GM13977 (cell line): ENCODE data around the gene OR52I2.

ENCODE experiments used
- DNase-seq: peaks from one replicate; pipeline ENCODE4 v3.0.0; 2012; ENCODE audit warnings: low spot score
- in situ Hi-C: fragments of 300-500 bp; cut with MboI; formaldehyde crosslinking; loops from one replicate; pipeline ENCODE4 v1.12.0; 2022; ENCODE audit warnings: low sequenced_read_pairs, low pct_unique_long_range_greater_than_20kb, mixed read lengths, inconsistent platforms; ENCODE audit not compliant: unreplicated experiment
- TF ChIP-seq, protein P1 (sequence below): IDR thresholded peaks from 2 replicates; pipeline ENCODE4 v1.5.1; 2012; ENCODE audit warnings: mild to moderate bottlenecking, control low read depth; ENCODE audit not compliant: insufficient read depth; ENCODE audit errors: extremely low read depth, missing control alignments

The OR52I2 gene

GRCh38 chr11:4619514-4619913, 38.0 kb downstream of the OR52I2 start:
- no peak for DNase-seq
- in situ Hi-C loops: no loop called here
- TF ChIP-seq, protein P1, sequence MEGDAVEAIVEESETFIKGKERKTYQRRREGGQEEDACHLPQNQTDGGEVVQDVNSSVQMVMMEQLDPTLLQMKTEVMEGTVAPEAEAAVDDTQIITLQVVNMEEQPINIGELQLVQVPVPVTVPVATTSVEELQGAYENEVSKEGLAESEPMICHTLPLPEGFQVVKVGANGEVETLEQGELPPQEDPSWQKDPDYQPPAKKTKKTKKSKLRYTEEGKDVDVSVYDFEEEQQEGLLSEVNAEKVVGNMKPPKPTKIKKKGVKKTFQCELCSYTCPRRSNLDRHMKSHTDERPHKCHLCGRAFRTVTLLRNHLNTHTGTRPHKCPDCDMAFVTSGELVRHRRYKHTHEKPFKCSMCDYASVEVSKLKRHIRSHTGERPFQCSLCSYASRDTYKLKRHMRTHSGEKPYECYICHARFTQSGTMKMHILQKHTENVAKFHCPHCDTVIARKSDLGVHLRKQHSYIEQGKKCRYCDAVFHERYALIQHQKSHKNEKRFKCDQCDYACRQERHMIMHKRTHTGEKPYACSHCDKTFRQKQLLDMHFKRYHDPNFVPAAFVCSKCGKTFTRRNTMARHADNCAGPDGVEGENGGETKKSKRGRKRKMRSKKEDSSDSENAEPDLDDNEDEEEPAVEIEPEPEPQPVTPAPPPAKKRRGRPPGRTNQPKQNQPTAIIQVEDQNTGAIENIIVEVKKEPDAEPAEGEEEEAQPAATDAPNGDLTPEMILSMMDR: no peak

DNA sequence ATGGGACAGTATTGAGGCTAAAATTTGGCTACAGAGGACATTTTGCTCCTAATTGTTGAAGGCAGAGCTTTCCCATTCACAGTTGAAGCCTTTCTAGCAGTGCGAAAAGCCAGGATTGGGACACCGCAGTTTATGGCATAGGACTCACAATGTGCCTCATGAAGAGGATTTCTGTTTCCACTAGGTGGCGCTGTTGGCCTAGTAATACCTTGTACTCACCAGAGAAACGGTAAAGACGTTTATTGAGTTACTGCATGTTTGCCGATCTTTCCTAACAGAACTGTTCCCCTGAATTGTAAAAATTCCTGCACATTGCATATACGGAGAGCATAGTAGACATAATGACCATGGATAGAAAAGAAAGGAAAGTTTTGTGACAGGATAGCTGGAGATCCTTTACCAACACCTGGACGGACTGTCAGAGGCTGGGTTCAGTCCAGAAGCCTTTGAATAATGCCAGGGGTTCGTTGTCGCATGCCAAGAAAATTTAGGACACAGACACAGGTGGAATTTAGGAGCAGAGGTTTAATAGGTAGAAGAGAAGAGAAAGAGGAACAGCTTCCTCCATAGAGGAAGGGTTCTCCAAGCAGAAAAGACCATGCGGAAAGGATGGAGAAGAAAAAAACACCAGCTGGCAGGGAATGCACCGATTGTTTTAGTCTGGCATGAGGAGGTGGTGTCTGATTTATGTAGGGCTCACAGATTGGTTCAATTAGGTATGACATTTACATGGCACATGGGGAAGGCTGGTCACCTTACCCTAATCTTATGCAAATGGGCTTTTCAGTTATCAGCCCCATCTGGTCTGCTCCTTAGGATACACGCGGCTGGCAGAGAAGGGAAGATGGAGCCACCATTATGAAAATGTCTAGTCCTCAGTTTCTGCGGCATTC, 44.9 kb downstream of the OR52I2 start:
- TF ChIP-seq, protein P1: peak; percentile 65
- DNase-seq: no peak
- in situ Hi-C loops: loop anchor here (25.0 kb wide), 1 partner anchor 361 kb away; the partner anchor contains the start of gene OR51L1

GRCh38 chr11:4636136-4636535, 54.6 kb downstream of the OR52I2 start:
- in situ Hi-C loops: loop anchor here (25.0 kb wide), 1 partner anchor 351 kb away; the partner anchor contains the start of gene OR51L1
- no peak for DNase-seq
- TF ChIP-seq, protein P1: no peak

- TF ChIP-seq, protein P1: peak; percentile 96
- in situ Hi-C loops: loop anchor here (25.0 kb wide), 1 partner anchor 350 kb away; the partner anchor contains the start of gene OR51L1
- DNase-seq: peak; percentile 59
Measured at GRCh38 chr11:4636962-4637661, 55.6 kb downstream of the OR52I2 start, which contains the start of gene OR51D1. Gene OR51D1, plus strand, starts transcription at chr11:4637477. Its CDS starts 2,314 bp downstream, at chr11:4639791.

GRCh38 chr11:4637662-4638047, 56.1 kb downstream of the OR52I2 start:
- TF ChIP-seq, protein P1: no peak
- in situ Hi-C loops: loop anchor here (25.0 kb wide), 1 partner anchor 350 kb away; the partner anchor contains the start of gene OR51L1
- DNase-seq: no peak

DNA sequence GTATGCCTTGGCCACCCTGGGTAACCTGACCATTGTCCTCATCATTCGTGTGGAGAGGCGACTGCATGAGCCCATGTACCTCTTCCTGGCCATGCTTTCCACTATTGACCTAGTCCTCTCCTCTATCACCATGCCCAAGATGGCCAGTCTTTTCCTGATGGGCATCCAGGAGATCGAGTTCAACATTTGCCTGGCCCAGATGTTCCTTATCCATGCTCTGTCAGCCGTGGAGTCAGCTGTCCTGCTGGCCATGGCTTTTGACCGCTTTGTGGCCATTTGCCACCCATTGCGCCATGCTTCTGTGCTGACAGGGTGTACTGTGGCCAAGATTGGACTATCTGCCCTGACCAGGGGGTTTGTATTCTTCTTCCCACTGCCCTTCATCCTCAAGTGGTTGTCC, 58.4 kb downstream of the OR52I2 start:
- DNase-seq: no peak
- in situ Hi-C loops: loop anchor here (25.0 kb wide), 1 partner anchor 347 kb away; the partner anchor contains the start of gene OR51L1
- TF ChIP-seq, protein P1: no peak
